OCI-LY7 (cell line): ENCODE results near the gene ZNHIT3. TPM values are rescaled to one million over a fixed set of nuclear protein-coding genes. Genes with fewer than 3 reads are reported as not detected.

Experiments used
- BruUV-seq: library from RNA; stranded (reverse); fragments of 400-500 nt; replicated peaks from 2 replicates; lab custom pipeline; 2021; lab: Mats Ljungman, UMichigan
- CTCF ChIA-PET: fragments of 300-600 bp; sonication (Branson Sonifier 250); formaldehyde crosslinking; loops from one replicate; lab custom pipeline; 2022; ENCODE audit warnings: antibody characterized with exemption; ENCODE audit not compliant: unreplicated experiment; lab: Charles Lee
- POLR2A ChIA-PET: fragments of 300-600 bp; sonication (Branson Sonifier 250); formaldehyde crosslinking; loops from one replicate; lab custom pipeline; 2022; ENCODE audit warnings: antibody characterized with exemption; lab: Charles Lee
- DNase-seq: peaks from one replicate; pipeline ENCODE4 v3.0.0-alpha.2; 2015; ENCODE audit warnings: low spot score
- H2AFZ ChIP-seq: fragments of 200-600 bp; sonication (generic), shearing (Covaris generic); 2 replicates; pipeline ENCODE4 v1.6.1; 2014; ENCODE audit warnings: mild to moderate bottlenecking, antibody characterized with exemption, low read length, moderate library complexity
- H3K27ac ChIP-seq: fragments of 200-600 bp; sonication (generic); 2 replicates; pipeline ENCODE4 v1.5.1; 2014; ENCODE audit warnings: mixed run types, low read depth, mild to moderate bottlenecking, moderate library complexity, low read length, inconsistent platforms; ENCODE audit not compliant: poor library complexity, severe bottlenecking
- H3K36me3 ChIP-seq: fragments of 200-600 bp; sonication (generic); 2 replicates; pipeline ENCODE4 v1.6.1; 2014; ENCODE audit warnings: mild to moderate bottlenecking, antibody characterized with exemption, low read length, moderate library complexity, mixed read lengths; ENCODE audit not compliant: insufficient read depth
- H3K4me1 ChIP-seq: fragments of 200-600 bp; sonication (generic); 2 replicates; pipeline ENCODE4 v1.5.1; 2014; ENCODE audit warnings: mild to moderate bottlenecking, low read length; ENCODE audit not compliant: insufficient read depth, poor library complexity, severe bottlenecking
- H3K4me2 ChIP-seq: fragments of 200-600 bp; sonication (generic); 2 replicates; pipeline ENCODE4 v1.6.1; 2014; ENCODE audit warnings: mild to moderate bottlenecking, low read length
- H3K4me3 ChIP-seq: fragments of 200-600 bp; sonication (generic); 2 replicates; pipeline ENCODE4 v1.5.1; 2014; ENCODE audit warnings: mild to moderate bottlenecking, low read depth, low read length; ENCODE audit not compliant: poor library complexity, severe bottlenecking
- H3K79me2 ChIP-seq: fragments of 200-600 bp; sonication (generic); 2 replicates; pipeline ENCODE4 v1.6.1; 2016; ENCODE audit warnings: low read depth, mild to moderate bottlenecking, low read length, moderate library complexity, mixed read lengths; ENCODE audit not compliant: insufficient read depth
- H3K9me2 ChIP-seq: fragments of 200-600 bp; sonication (generic); 2 replicates; pipeline ENCODE4 v1.6.1; 2016; ENCODE audit warnings: mild to moderate bottlenecking, low read length, mixed read lengths; ENCODE audit not compliant: insufficient read depth
- H3K9me3 ChIP-seq: fragments of 200-600 bp; sonication (generic); 2 replicates; pipeline ENCODE4 v1.6.1; 2014; ENCODE audit warnings: mild to moderate bottlenecking, mixed run types, low read length, mixed read lengths
- H4K20me1 ChIP-seq: fragments of 200-600 bp; sonication (generic); 2 replicates; pipeline ENCODE4 v1.6.1; 2014; ENCODE audit warnings: mild to moderate bottlenecking, antibody characterized with exemption, low read length, moderate library complexity, mixed read lengths; ENCODE audit not compliant: insufficient read depth
- EZH2phosphoT487 ChIP-seq: fragments of 200-600 bp; sonication (generic); IDR thresholded peaks from 2 replicates; pipeline ENCODE4 v1.6.1; 2018; ENCODE audit warnings: low read depth, borderline replicate concordance, mild to moderate bottlenecking, mixed run types, antibody characterized with exemption, low read length, moderate library complexity, mixed read lengths
- intact Hi-C: fragments of 100-400 bp; cut with micrococcal nuclease; formaldehyde crosslinking; loops from one replicate; pipeline ENCODE4 v1.10.0; 2022; ENCODE audit not compliant: unreplicated experiment
- total RNA-seq, 2 experiments: library from RNA; depleted of rRNA in 1 of 2; stranded (reverse); fragments of >200 nt in 1 of 2; shearing (Covaris generic) in 1 of 2; gene quantifications; 2 replicates each; pipeline ENCODE4 v1.2.3, GENCODE V29; 2014 to 2022
- TF ChIP-seq, protein P1 (sequence below): fragments of 200-600 bp; sonication (generic); conservative IDR thresholded peaks from 2 replicates; pipeline ENCODE4 v1.5.1; 2014; ENCODE audit warnings: mild to moderate bottlenecking, antibody characterized with exemption, low read length, moderate library complexity, mixed read lengths

ZNHIT3 gene
- total RNA-seq, 2 experiments from 2014 or later: 40.4 to 47.7 TPM

DNA sequence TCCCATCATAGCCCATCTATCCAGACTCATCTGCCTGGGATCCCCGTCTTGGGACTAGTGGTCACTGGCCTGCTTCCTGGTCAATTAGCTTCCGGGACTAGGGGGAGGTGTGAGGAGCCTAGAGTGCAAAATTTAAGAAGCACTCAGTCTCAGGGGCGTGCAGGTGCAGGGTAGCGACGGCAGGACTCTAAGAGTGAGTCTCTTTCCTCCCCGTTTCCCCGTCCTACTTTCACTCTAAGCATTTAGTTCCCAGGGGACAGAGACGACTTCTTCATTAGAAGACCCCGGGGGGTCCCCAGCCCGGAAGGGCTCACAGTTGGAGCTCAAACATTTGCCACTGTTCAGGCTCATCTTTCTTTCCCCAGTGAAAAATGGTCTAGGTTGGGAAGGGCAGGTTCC, 677 bp upstream of the ZNHIT3 start:
- Histone ChIP-seq H3K9me3 (peaks cover 5% of the 10 kb centered on the region; the same call in 1 of the 2 replicates), H3K4me2 (peak overlapping the region; percentile 94), H3K27ac (peak overlapping the region; percentile 71), H3K36me3 (peaks cover 23% of the 10 kb centered on the region), H3K4me3 (peak overlapping the region; percentile 94), H3K79me2 (peaks cover 41% of the 10 kb centered on the region; the same call in 1 of the 2 replicates), H2AFZ (peak overlapping the region; percentile 95), H3K4me1 (peaks cover 17% of the 10 kb centered on the region), H4K20me1 (no peaks in the 10 kb centered on the region), H3K9me2 (no peaks in the 10 kb centered on the region)
- TSS peak; percentile 93 for BruUV-seq
- intact Hi-C loops: loop anchor here (1.0 to 5.0 kb wide), 2 partner anchors 46 to 115 kb away; partner anchors contain the start of genes MRM1, MYO19 and PIGW
- ChIA-PET POLR2A (interaction anchor here (1.0 to 1.5 kb wide), 5 partner anchors 9 to 116 kb away, joined by 3 to 5 read pairs (median 3); partner anchors contain the start of gene MRM1), CTCF (no interaction called here)
- TF ChIP-seq, protein P1, sequence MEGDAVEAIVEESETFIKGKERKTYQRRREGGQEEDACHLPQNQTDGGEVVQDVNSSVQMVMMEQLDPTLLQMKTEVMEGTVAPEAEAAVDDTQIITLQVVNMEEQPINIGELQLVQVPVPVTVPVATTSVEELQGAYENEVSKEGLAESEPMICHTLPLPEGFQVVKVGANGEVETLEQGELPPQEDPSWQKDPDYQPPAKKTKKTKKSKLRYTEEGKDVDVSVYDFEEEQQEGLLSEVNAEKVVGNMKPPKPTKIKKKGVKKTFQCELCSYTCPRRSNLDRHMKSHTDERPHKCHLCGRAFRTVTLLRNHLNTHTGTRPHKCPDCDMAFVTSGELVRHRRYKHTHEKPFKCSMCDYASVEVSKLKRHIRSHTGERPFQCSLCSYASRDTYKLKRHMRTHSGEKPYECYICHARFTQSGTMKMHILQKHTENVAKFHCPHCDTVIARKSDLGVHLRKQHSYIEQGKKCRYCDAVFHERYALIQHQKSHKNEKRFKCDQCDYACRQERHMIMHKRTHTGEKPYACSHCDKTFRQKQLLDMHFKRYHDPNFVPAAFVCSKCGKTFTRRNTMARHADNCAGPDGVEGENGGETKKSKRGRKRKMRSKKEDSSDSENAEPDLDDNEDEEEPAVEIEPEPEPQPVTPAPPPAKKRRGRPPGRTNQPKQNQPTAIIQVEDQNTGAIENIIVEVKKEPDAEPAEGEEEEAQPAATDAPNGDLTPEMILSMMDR: no peak
- no peak for TF ChIP-seq EZH2phosphoT487
- DNase-seq: peak; percentile 71

- Histone ChIP-seq H3K79me2 (peaks cover 27% of the 10 kb centered on the region; the same call in 1 of the 2 replicates), H3K27ac (no peak overlapping the region), H3K9me3 (peaks cover 5% of the 10 kb centered on the region; the same call in 1 of the 2 replicates), H2AFZ (no peak overlapping the region), H3K36me3 (peaks cover 94% of the 10 kb centered on the region), H3K9me2 (no peaks in the 10 kb centered on the region), H3K4me2 (no peak overlapping the region), H3K4me3 (no peak overlapping the region), H4K20me1 (no peaks in the 10 kb centered on the region), H3K4me1 (no peaks in the 10 kb centered on the region)
- no peak for DNase-seq
- intact Hi-C loops: no loop called here
- POLR2A ChIA-PET: interaction anchor here (1.0 kb wide), 1 partner anchor 22 kb away, joined by 3 read pairs; no protein-coding TSS in a partner anchor
- TF ChIP-seq, protein P1: no peak
- TF ChIP-seq EZH2phosphoT487: no peak
- CTCF ChIA-PET: no interaction called here
- BruUV-seq: no TSS peak
These were observed 7.5 kb downstream of the ZNHIT3 start for GRCh38 chr17:36493956-36494355.

- no peak for DNase-seq
- no peaks in the 10 kb centered on the region for H3K9me2 ChIP-seq
- no peak overlapping the region for H3K4me2 ChIP-seq
- intact Hi-C loops: no loop called here
- H3K27ac ChIP-seq: no peak overlapping the region
- H3K9me3 ChIP-seq: peaks cover 5% of the 10 kb centered on the region; the same call in 1 of the 2 replicates
- TF ChIP-seq, protein P1: no peak
- no peak for TF ChIP-seq EZH2phosphoT487
- H2AFZ ChIP-seq: no peak overlapping the region
- ChIA-PET CTCF (no interaction called here), POLR2A (interaction anchor here (0.6 to 1.5 kb wide), 3 partner anchors 10 to 23 kb away, joined by 3 to 5 read pairs (median 4); no protein-coding TSS in a partner anchor)
- peaks cover 20% of the 10 kb centered on the region; the same call in 1 of the 2 replicates for H3K79me2 ChIP-seq
- no peak overlapping the region for H3K4me3 ChIP-seq
- no peaks in the 10 kb centered on the region for H4K20me1 ChIP-seq
- peaks cover 91% of the 10 kb centered on the region for H3K36me3 ChIP-seq
- BruUV-seq: no TSS peak
- no peaks in the 10 kb centered on the region for H3K4me1 ChIP-seq
These were observed 8.2 kb downstream of the ZNHIT3 start for GRCh38 chr17:36494674-36495073.
